ENCODE measurements around the gene MELTF. TPM values are rescaled to one million over a fixed set of nuclear protein-coding genes. Genes with fewer than 3 reads are reported as not detected.

MELTF gene
- total and polyA plus RNA-seq, 9 of the 15 experiments (the other 6 are each of a cell fraction or from before 2014, with no cell fraction given): 0.35 to 10.5 (median 4.5) TPM

GRCh38 chr3:196990601-196991007 is 39.0 kb downstream of the MELTF start:
- Histone ChIP-seq H4K20me1 (replicated peaks; ENCODE audit: control insufficient read depth, insufficient read depth, low read length) (0 out of 2 replicates have a peak, but pooled peaks cover 4% of the 10 kb centered on the region), H3K4me3 (no peak overlapping the region), H3K4me1 (replicated peaks in 1 of 2; ENCODE audit: control insufficient read depth in 2 of 2, insufficient read depth in 2 of 2, low read length in 2 of 2) (peaks cover 18 to 47% of the 10 kb centered on the region in 2 experiments), H2AFZ (ENCODE audit: low read depth, low read length) (no peak overlapping the region), H3K9ac (ENCODE audit: insufficient read depth in 1 of 2, low read depth in 2 of 2, low read length in 2 of 2) (no peak overlapping the region), H3K27ac (ENCODE audit: extremely low read depth, low read depth, low read length) (no peak overlapping the region), H3K9me1 (ENCODE audit: control insufficient read depth, insufficient read depth, low read length) (peaks cover 4% of the 10 kb centered on the region), H3K27me3 (ENCODE audit: control insufficient read depth in 2 of 2, insufficient read depth in 2 of 2, low read length in 2 of 2) (no peaks in the 10 kb centered on the region), H3K36me3 (ENCODE audit: control insufficient read depth, insufficient read depth, low read length) (no peaks in the 10 kb centered on the region), H3K4me2 (ENCODE audit: insufficient read depth, low read length) (no peak overlapping the region), H3K9me3 (replicated peaks; ENCODE audit: control insufficient read depth, insufficient read depth, low read depth, low read length) (no peaks in the 10 kb centered on the region), H3K79me2 (ENCODE audit: control insufficient read depth, insufficient read depth, low read length) (no peaks in the 10 kb centered on the region)
- WGBS (ENCODE audit: insufficient coverage, low coverage, missing lambda C conversion rate): 72% methylated on average over 7 of the region's 10 CpGs
- ATAC-seq (no peak), FAIRE-seq (no peak), DNase-seq (ENCODE audit: extremely low read depth in 1 of 4, low spot score in 3 of 4) (no peak)
- TF ChIP-seq MAX (CRISPR knock-in tag; IDR thresholded peaks at IDR 0.05) (no peak), SREBF2 (CRISPR knock-in tag; IDR thresholded peaks at IDR 0.05) (no peak), EGR1 (conservative IDR thresholded peaks at IDR 0.05) (no peak), NR2C1 (IDR thresholded peaks at IDR 0.05) (no peak), NR2C1 (tag; IDR thresholded peaks at IDR 0.05) (0 out of 2 replicates have a peak, but pooled peaks have one; percentile 13), MAFF (IDR thresholded peaks at IDR 0.05; ENCODE audit: low read length) (no peak), TFAP4 (CRISPR knock-in tag; IDR thresholded peaks at IDR 0.05; ENCODE audit: borderline replicate concordance) (no peak), NR2C2 (CRISPR knock-in tag; IDR thresholded peaks at IDR 0.05) (no peak), NR2C2 (tag; IDR thresholded peaks at IDR 0.05) (no peak), ZEB2 (IDR thresholded peaks at IDR 0.05) (no peak)
- in situ Hi-C loops (cut with MboI): loop anchor here (25.0 kb wide), 1 partner anchor 522 kb away; no protein-coding TSS in a partner anchor
- intact Hi-C loops (cut with micrococcal nuclease): no loop called here
- CTCF ChIA-PET (ENCODE audit: low intra/inter-chr PET ratio): no interaction called here
- BruUV-seq (replicated peaks): no TSS peak
- POLR2A ChIA-PET: interaction anchor here (0.8 to 1.1 kb wide), 2 partner anchors 9 to 14 kb away, joined by 3 to 5 read pairs; no protein-coding TSS in a partner anchor

All from K562 (cell line).